ENCODE results near the gene LPIN1. TPM values are rescaled to one million over a fixed set of nuclear protein-coding genes. Genes with fewer than 3 reads are reported as not detected.

The LPIN1 gene
- total and polyA plus RNA-seq, 2 of the 13 experiments (the other 11 are each of a cell fraction or from before 2014, with no cell fraction given), result 9.7 to 19.4 TPM

- no peak for TF ChIP-seq ETV6 (CRISPR knock-in tag; conservative IDR thresholded peaks at IDR 0.05)
- TF ChIP-seq TRAFD1 (CRISPR knock-in tag; IDR thresholded peaks at IDR 0.05; ENCODE audit: borderline replicate concordance), result no peak
- TF ChIP-seq FOXA3 (CRISPR knock-in tag; IDR thresholded peaks at IDR 0.05), result no peak
- no peak for TF ChIP-seq MLX (CRISPR knock-in tag; IDR thresholded peaks at IDR 0.05)
- no peak for TF ChIP-seq PHF21A (CRISPR knock-in tag; IDR thresholded peaks at IDR 0.05)
- no peak for TF ChIP-seq NR2F1 (CRISPR knock-in tag; IDR thresholded peaks at IDR 0.05)
- TF ChIP-seq KLF11 (CRISPR knock-in tag; IDR thresholded peaks at IDR 0.05), result no peak
Measured at GRCh38 chr2:11765501-11765900, 19.1 kb downstream of the LPIN1 start (continued).

- Histone ChIP-seq H2AFZ (ENCODE audit: low read length) (no peak overlapping the region), H3K9ac (ENCODE audit: insufficient read depth, low read depth, low read length) (no peak overlapping the region), H3K9me3 (ENCODE audit: low read length) (no peaks in the 10 kb centered on the region), H4K20me1 (ENCODE audit: insufficient read depth, low read length) (peaks cover 6% of the 10 kb centered on the region; the same call in 1 of the 2 replicates), H3K4me2 (ENCODE audit: low read depth, low read length) (no peak overlapping the region), H3K4me3 (replicated peaks in 1 of 3; ENCODE audit: insufficient read depth in 1 of 3, low read depth in 2 of 3, low read length in 3 of 3) (no peak overlapping the region), H3K36me3 (replicated peaks in 1 of 2; ENCODE audit: control insufficient read depth in 1 of 2, insufficient read depth in 2 of 2, low read length in 2 of 2) (peaks cover 2 to 37% of the 10 kb centered on the region in 2 experiments; a peak in 4 of 5 replicates), H3K4me1 (ENCODE audit: insufficient read depth, low read length) (peaks cover 8% of the 10 kb centered on the region), H3K27ac (ENCODE audit: extremely low read length, insufficient read depth, low read length) (no peak overlapping the region), H3K79me2 (ENCODE audit: insufficient read depth, low read length) (no peaks in the 10 kb centered on the region), H3K27me3 (ENCODE audit: control insufficient read depth in 1 of 2, insufficient read depth in 2 of 2, low read length in 2 of 2) (no peaks in the 10 kb centered on the region)
- BruUV-seq (replicated peaks), result no TSS peak
- FAIRE-seq (no peak), DNase-seq (ENCODE audit: low spot score) (no peak), ATAC-seq (no peak)
- intact Hi-C loops (cut with micrococcal nuclease; ENCODE audit: unreplicated experiment), result no loop called here
- WGBS (ENCODE audit: low lambda C conversion rate), result 91% methylated on average over 5 of the region's 5 CpGs
- in situ Hi-C loops (cut with HindIII; ENCODE audit: extremely low pct_ligation_motif_present, low pct_unique_long_range_greater_than_20kb), result no loop called here
- CTCF ChIA-PET (ENCODE audit: low intra/inter-chr PET ratio, low total read pairs), result no interaction called here
- POLR2A ChIA-PET, result no interaction called here
- no peak for TF ChIP-seq ZNF841 (CRISPR knock-in tag; IDR thresholded peaks at IDR 0.05; ENCODE audit: borderline replicate concordance)
- no peak for TF ChIP-seq SRSF9 (IDR thresholded peaks at IDR 0.05; ENCODE audit: borderline replicate concordance, insufficient read depth, low read depth, low read length, poor library complexity, severe bottlenecking)
- no peak for TF ChIP-seq EP300 (IDR thresholded peaks at IDR 0.05; ENCODE audit: low read depth in 2 of 2, low read length in 2 of 2)
- no peak for TF ChIP-seq EP300 (CRISPR knock-in tag; IDR thresholded peaks at IDR 0.05; ENCODE audit: borderline replicate concordance)
- no peak for TF ChIP-seq CEBPZ (IDR thresholded peaks at IDR 0.05; ENCODE audit: low read length)
- no peak for TF ChIP-seq GPBP1L1 (CRISPR knock-in tag; IDR thresholded peaks at IDR 0.05)
- TF ChIP-seq MYC (CRISPR knock-in tag; IDR thresholded peaks at IDR 0.05; ENCODE audit: borderline replicate concordance), result no peak
- no peak for TF ChIP-seq SIN3B (IDR thresholded peaks at IDR 0.05; ENCODE audit: low read length)
- TF ChIP-seq NR2F1 (CRISPR knock-in tag; IDR thresholded peaks at IDR 0.05), result no peak
- no peak for TF ChIP-seq SRSF4 (IDR thresholded peaks at IDR 0.05; ENCODE audit: low read depth, low read length, poor library complexity, severe bottlenecking)
- TF ChIP-seq ZNF143 (CRISPR knock-in tag; IDR thresholded peaks at IDR 0.05), result no peak
- TF ChIP-seq ZFP1 (CRISPR knock-in tag; IDR thresholded peaks at IDR 0.05), result no peak
Measured at GRCh38 chr2:11766016-11766415, 19.6 kb downstream of the LPIN1 start.
